ENCODE data around the gene FAU. TPM values are rescaled to one million over a fixed set of nuclear protein-coding genes. Genes with fewer than 3 reads are reported as not detected.
A peak's percentile ranks its signal among the peaks of the same experiment; 100 is the strongest.

FAU gene
- total and polyA plus RNA-seq, 10 donors, result 528 to 2,170 (median 870) TPM

GRCh38 chr11:65116370-65117205 is 5.3 kb downstream of the FAU start:
- 23 to 57% (median 25%) methylated on average over 17 to 68 of the region's 68 CpGs for WGBS, 5 donors
- Histone ChIP-seq H3K36me3 (peaks cover 0 to 56% (median 38%) of the 10 kb centered on the region in 6 donors), H3K4me1 (peaks cover 34 to 93% (median 72%) of the 10 kb centered on the region in 6 donors), H3K4me3 (peak overlapping the region; percentile 77 to 99 (median 93)), H3K27me3 (replicated peaks in 1 of 7) (no peaks in the 10 kb centered on the region), H3K27ac (peak overlapping the region; percentile 79 to 98 (median 88)), H3K9me3 (no peaks in the 10 kb centered on the region)
- DNase-seq, result peak; percentile 89
- intact Hi-C loops (cut with DNase I; ENCODE audit: low total_unique reads), result loop anchor here (5.0 kb wide), 1 partner anchor 66 kb away; the partner anchor contains the start of gene CAPN1
- TF ChIP-seq POLR2AphosphoS5 (IDR thresholded peaks at IDR 0.05) (peak in 2 of 3 donors; percentile 25), POLR2A (IDR thresholded peaks at IDR 0.05) (no peak), CTCF (IDR thresholded peaks at IDR 0.05 in 8 of 11, conservative IDR thresholded peaks at IDR 0.05 in 3 of 11) (no peak)

GRCh38 chr11:65115361-65116082 is 6.4 kb downstream of the FAU start:
- H3K9me3 ChIP-seq, result no peaks in the 10 kb centered on the region
- 92 to 96% (median 93%) methylated on average over 14 to 21 of the region's 21 CpGs for WGBS, 5 donors
- peaks cover 37 to 93% (median 72%) of the 10 kb centered on the region in 6 donors for H3K4me1 ChIP-seq
- H3K36me3 ChIP-seq, result peaks cover 0 to 47% (median 33%) of the 10 kb centered on the region in 6 donors
- DNase-seq, result peak; percentile 80
- no peak overlapping the region for H3K27ac ChIP-seq
- no peaks in the 10 kb centered on the region for H3K27me3 ChIP-seq (replicated peaks in 1 of 7)
- no peak for TF ChIP-seq POLR2A (IDR thresholded peaks at IDR 0.05)
- peak in 1 of 3 donors; percentile 45 for TF ChIP-seq POLR2AphosphoS5 (IDR thresholded peaks at IDR 0.05)
- peak overlapping the region in 1 of 8 donors; percentile 92 for H3K4me3 ChIP-seq
- intact Hi-C loops (cut with DNase I; ENCODE audit: low total_unique reads), result loop anchor here (5.0 kb wide), 1 partner anchor 67 kb away; the partner anchor contains the start of gene CAPN1

GRCh38 chr11:65114538-65115171 is 7.3 kb downstream of the FAU start:
- H3K9me3 ChIP-seq, result no peaks in the 10 kb centered on the region
- H3K27me3 ChIP-seq (replicated peaks in 1 of 7), result no peaks in the 10 kb centered on the region
- intact Hi-C loops (cut with DNase I; ENCODE audit: low total_unique reads), result loop anchor here (5.0 kb wide), 1 partner anchor 68 kb away; the partner anchor contains the start of gene CAPN1
- no peak overlapping the region for H3K27ac ChIP-seq
- peak; percentile 72 for DNase-seq
- H3K4me3 ChIP-seq, result no peak overlapping the region
- 78 to 97% (median 93%) methylated on average over 8 to 11 of the region's 11 CpGs for WGBS, 5 donors
- H3K36me3 ChIP-seq, result peaks cover 0 to 42% (median 28%) of the 10 kb centered on the region in 6 donors
- peak in 2 of 3 donors; percentile 19 to 55 for TF ChIP-seq POLR2AphosphoS5 (IDR thresholded peaks at IDR 0.05)
- TF ChIP-seq POLR2A (IDR thresholded peaks at IDR 0.05), result no peak
- no peak for TF ChIP-seq CTCF (IDR thresholded peaks at IDR 0.05 in 8 of 11, conservative IDR thresholded peaks at IDR 0.05 in 3 of 11)
- peaks cover 43 to 93% (median 71%) of the 10 kb centered on the region in 6 donors for H3K4me1 ChIP-seq

- H3K36me3 ChIP-seq, result peaks cover 0 to 42% (median 28%) of the 10 kb centered on the region in 6 donors
- H3K4me1 ChIP-seq, result peaks cover 43 to 85% (median 68%) of the 10 kb centered on the region in 6 donors
- no peak overlapping the region for H3K27ac ChIP-seq
- peak; percentile 35 for DNase-seq
- H3K9me3 ChIP-seq, result no peaks in the 10 kb centered on the region
- 77 to 86% (median 80%) methylated on average over 6 of the region's 6 CpGs for WGBS, 5 donors
- H3K27me3 ChIP-seq (replicated peaks in 1 of 7), result no peaks in the 10 kb centered on the region
- no peak for TF ChIP-seq POLR2AphosphoS5 (IDR thresholded peaks at IDR 0.05)
- no peak for TF ChIP-seq CTCF (IDR thresholded peaks at IDR 0.05 in 8 of 11, conservative IDR thresholded peaks at IDR 0.05 in 3 of 11)
- TF ChIP-seq POLR2A (IDR thresholded peaks at IDR 0.05), result no peak
- intact Hi-C loops (cut with DNase I; ENCODE audit: low total_unique reads), result no loop called here
- H3K4me3 ChIP-seq, result peak overlapping the region in 1 of 8 donors; percentile 77
Measured at GRCh38 chr11:65113839-65114238, 8.1 kb downstream of the FAU start.

All from spleen (tissue), 11 donors.